Mucosa of descending colon (tissue), 3 donors: Measurements from ENCODE around the gene LGALS1. TPM values are rescaled to one million over a fixed set of nuclear protein-coding genes. Genes with fewer than 3 reads are reported as not detected.

Experiments
- ATAC-seq: fragments of 200-7000 bp; cut with Tn5 transposase; one replicate; pipeline ENCODE4 v1.9.1; 2020; ENCODE audit warnings: mild to moderate bottlenecking, moderate library complexity
- DNase-seq, 3 donors: peaks; one replicate each; pipeline ENCODE4 v3.0.0-alpha.2; 2020
- H3K36me3 ChIP-seq: fragments of 200-600 bp; one replicate; pipeline ENCODE4 v1.8.0; 2021; ENCODE audit warnings: low read depth, mild to moderate bottlenecking
- H3K4me1 ChIP-seq: fragments of 200-600 bp; one replicate; pipeline ENCODE4 v1.8.0; 2021; ENCODE audit warnings: low read depth, mild to moderate bottlenecking
- H3K4me3 ChIP-seq: fragments of 200-600 bp; one replicate; pipeline ENCODE4 v1.8.0; 2021; ENCODE audit warnings: mild to moderate bottlenecking
- H3K9me3 ChIP-seq: fragments of 200-600 bp; one replicate; pipeline ENCODE4 v1.8.0; 2021; ENCODE audit warnings: mild to moderate bottlenecking
- intact Hi-C, 2 donors: fragments of 100-400 bp; cut with DNase I in 1 of 2; cut with micrococcal nuclease in 1 of 2; formaldehyde crosslinking; loops; one replicate each; pipeline versions ENCODE4 v1.11.0 to v1.11.1; 2022; cut with DNase I, micrococcal nuclease
- total RNA-seq, 3 donors: library from RNA; stranded (reverse); fragmentation: NEBNext Ultra II Directional in 2 of 3; extraction: Animal tissue kit (Norgen Biotek cat#: 25700) in 2 of 3; gene quantifications; one replicate each; pipeline versions ENCODE4 v1.2.1 to v1.2.4, GENCODE V29; 2021 to 2023
- TF ChIP-seq, protein P1 (sequence below): fragments of 200-600 bp; IDR thresholded peaks from one replicate; pipeline ENCODE4 v1.8.0; 2022; ENCODE audit warnings: antibody characterized with exemption, mild to moderate bottlenecking
- donor health status: DM: no; HTN: no; CAD: no; lungs with moderate emphysema.
- donor health status: DM: no; HTN: no; CAD: no.
- donor health status: DM: no; HTN: yes; CAD: no.

LGALS1 gene
- total RNA-seq, 3 donors from 2014 or later = 54.6 to 376 (median 150) TPM

DNA sequence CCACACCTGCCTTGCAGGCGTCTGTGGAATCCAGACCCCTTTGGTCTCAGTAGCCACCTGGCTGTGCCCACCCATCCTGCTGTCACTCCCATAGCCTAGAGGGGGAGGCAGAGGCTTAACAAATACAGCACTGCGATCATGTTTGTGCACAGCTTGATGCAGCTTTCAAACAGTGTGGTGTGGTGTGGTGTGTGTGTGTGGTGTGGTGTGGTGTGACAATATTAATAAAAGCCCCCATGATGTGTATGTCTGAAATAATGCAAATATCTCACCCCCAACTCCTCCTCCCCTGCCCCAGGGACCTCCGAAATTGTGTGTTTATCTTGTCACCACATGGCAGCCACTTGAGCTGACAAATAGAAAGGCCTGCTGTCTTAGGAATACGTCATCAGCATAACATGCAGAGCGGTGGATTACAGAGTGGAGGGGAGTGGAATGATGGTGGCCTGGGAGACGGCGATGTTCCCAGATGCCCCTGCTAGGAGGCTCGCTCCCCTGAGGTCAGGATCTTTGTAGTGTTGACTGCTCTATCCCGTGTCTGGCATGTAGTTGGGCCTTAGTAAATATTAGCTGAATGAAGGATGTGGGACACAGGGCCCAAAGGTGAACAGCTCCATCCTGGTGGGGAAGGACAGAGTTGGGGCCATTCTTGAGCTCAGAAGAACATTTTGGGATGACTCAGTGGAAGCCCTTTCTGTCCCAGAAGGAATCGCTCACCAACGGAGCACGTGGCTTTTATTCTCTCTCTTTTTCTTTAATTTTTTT lies 14.1 kb upstream of the LGALS1 start:
- H3K4me1 ChIP-seq = peaks cover 54% of the 10 kb centered on the region
- no peak for ATAC-seq
- peak in 1 of 3 donors; percentile 39 for DNase-seq

DNA sequence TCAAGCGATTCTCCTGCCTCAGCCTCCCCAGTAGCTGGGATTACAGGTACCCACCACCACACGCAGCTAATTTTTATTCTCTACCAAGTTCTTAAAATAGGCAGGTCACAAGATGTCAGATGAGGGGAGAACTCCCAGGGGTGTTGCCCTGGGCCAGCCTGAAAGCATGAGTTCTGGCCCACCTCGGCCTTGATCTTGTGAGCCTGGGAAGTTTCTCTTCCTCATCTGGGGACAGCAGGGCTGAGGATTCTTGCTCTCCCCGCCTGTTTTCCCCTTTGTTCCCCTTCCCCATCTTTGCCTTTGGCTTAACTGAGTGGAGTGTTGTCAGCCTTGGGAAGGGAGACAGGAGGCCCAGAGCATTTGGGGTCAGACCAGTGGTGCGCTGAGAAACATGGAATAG lies 13.4 kb upstream of the LGALS1 start:
- DNase-seq = no peak
- H3K4me3 ChIP-seq = no peak overlapping the region
- peaks cover 55% of the 10 kb centered on the region for H3K4me1 ChIP-seq
- ATAC-seq = no peak
- no peaks in the 10 kb centered on the region for H3K9me3 ChIP-seq
- intact Hi-C loops = no loop called here
- H3K36me3 ChIP-seq = no peaks in the 10 kb centered on the region
- TF ChIP-seq, protein P1, sequence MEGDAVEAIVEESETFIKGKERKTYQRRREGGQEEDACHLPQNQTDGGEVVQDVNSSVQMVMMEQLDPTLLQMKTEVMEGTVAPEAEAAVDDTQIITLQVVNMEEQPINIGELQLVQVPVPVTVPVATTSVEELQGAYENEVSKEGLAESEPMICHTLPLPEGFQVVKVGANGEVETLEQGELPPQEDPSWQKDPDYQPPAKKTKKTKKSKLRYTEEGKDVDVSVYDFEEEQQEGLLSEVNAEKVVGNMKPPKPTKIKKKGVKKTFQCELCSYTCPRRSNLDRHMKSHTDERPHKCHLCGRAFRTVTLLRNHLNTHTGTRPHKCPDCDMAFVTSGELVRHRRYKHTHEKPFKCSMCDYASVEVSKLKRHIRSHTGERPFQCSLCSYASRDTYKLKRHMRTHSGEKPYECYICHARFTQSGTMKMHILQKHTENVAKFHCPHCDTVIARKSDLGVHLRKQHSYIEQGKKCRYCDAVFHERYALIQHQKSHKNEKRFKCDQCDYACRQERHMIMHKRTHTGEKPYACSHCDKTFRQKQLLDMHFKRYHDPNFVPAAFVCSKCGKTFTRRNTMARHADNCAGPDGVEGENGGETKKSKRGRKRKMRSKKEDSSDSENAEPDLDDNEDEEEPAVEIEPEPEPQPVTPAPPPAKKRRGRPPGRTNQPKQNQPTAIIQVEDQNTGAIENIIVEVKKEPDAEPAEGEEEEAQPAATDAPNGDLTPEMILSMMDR = no peak

More for the DNA sequence above, 14.1 kb upstream of the LGALS1 start:
- TF ChIP-seq, protein P1 = no peak
- no peaks in the 10 kb centered on the region for H3K36me3 ChIP-seq
- intact Hi-C loops = no loop called here
- no peaks in the 10 kb centered on the region for H3K9me3 ChIP-seq
- no peak overlapping the region for H3K4me3 ChIP-seq

DNA sequence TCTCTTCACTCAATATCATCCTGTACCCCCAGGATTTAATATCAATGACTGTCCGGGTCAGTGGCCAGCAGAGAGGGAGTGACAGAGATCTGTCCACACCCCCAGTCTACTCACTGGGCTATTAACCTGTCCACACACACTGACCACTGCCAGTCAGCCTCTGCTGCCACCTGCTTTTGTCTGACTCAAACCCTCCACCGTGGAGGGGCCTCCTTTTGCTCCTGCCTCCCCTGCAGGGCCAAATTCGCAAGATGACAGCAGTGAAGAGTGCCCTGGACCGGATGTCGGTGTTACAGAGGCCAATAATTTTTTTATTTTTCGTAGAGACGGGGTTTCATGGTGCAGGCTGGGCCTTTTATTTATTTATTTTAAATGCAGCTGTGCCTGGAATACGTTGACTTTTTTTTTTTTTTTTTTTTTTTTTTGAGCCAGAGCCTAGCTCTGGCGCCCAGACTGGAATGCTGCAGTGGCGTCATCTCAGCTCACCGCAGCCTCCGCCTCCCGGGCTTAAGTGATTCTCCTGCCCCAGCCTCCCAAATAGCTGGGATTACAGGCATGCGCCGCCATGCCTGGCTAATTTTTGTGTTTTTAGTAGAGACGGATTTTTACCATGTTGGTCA lies 11.8 kb upstream of the LGALS1 start:
- Histone ChIP-seq H3K4me1 (peaks cover 44% of the 10 kb centered on the region), H3K9me3 (no peaks in the 10 kb centered on the region), H3K4me3 (no peak overlapping the region), H3K36me3 (no peaks in the 10 kb centered on the region)
- intact Hi-C loops = no loop called here
- DNase-seq = peak in 1 of 3 donors; percentile 41
- TF ChIP-seq, protein P1 = no peak
- no peak for ATAC-seq

DNA sequence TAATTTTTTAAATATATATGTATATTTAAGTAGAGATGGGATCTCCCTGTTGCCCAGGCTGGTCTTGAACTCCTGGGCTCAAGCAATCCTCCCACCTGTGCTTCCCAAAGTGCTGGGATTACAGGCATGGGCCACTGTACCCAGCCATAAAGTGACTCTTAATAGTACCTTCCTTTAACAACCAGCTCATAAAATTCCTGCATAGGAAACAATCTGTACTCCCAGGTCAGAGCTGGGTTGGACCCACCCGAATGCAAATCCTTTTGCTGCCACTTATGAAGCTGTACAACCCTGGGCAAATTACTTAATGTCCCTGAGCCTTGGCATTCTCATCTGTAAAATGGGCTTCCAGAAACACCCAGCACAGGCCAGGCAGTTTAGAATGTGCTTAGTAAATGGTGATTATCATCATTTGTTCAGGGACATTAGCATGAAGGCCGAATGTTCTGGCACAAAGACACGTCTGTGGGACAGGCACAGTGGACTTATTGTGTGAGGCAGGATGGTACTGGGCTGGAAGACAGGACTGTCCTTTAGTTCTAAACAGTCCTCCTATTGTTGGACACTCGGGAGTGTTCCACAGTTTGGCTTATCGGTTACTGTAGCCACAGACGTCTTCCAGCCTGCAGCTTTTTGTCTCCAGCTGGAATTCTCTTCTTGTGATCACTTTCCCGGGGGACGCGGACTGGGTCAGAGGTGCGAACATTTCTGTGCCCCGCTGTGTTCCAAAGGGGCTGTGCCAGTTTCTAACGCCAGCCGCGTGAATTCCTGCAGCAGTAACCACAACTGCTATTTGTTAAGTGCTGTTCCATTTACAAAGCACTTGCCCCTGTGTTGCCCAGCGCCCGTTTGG lies 11.0 kb upstream of the LGALS1 start:
- no peak overlapping the region for H3K4me3 ChIP-seq
- TF ChIP-seq, protein P1 = no peak
- intact Hi-C loops = no loop called here
- H3K36me3 ChIP-seq = no peaks in the 10 kb centered on the region
- peaks cover 41% of the 10 kb centered on the region for H3K4me1 ChIP-seq
- H3K9me3 ChIP-seq = no peaks in the 10 kb centered on the region
- DNase-seq = peak in 1 of 3 donors; percentile 39
- ATAC-seq = peak; percentile 74

DNA sequence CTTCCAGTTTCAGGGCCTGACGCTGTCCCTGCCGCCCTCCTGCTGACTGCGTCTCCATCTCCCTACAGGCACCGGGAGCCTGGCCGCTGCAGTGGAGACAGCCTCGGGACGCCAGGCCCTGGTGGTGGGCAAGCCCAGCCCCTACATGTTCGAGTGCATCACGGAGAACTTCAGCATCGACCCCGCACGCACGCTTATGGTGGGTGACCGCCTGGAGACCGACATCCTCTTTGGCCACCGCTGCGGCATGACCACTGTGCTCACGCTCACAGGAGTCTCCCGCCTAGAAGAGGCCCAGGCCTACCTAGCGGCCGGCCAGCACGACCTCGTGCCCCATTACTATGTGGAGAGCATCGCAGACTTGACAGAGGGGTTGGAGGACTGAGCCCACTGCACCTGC lies 9.9 kb upstream of the LGALS1 start:
- Histone ChIP-seq H3K4me1 (peaks cover 32% of the 10 kb centered on the region), H3K4me3 (no peak overlapping the region), H3K36me3 (no peaks in the 10 kb centered on the region), H3K9me3 (no peaks in the 10 kb centered on the region)
- TF ChIP-seq, protein P1 = no peak
- intact Hi-C loops = no loop called here
- DNase-seq (peak in 1 of 3 donors; percentile 54), ATAC-seq (no peak)
